AG20443 (cell line): Measurements from ENCODE around the gene CA4.

Source experiments
- DNase-seq: peaks from one replicate; pipeline ENCODE4 v3.0.0; 2012; ENCODE audit warnings: low spot score, mixed read lengths

Gene CA4

GRCh38 chr17:60130466-60130865 is 19.3 kb upstream of the CA4 start:
- DNase-seq = no peak

- DNase-seq = peak; percentile 58
Observed at GRCh38 chr17:60134396-60135150, 15.2 kb upstream of the CA4 start.

GRCh38 chr17:60135151-60135950 is 14.4 kb upstream of the CA4 start:
- peak; percentile 99 for DNase-seq

GRCh38 chr17:60135951-60136666 is 13.7 kb upstream of the CA4 start:
- DNase-seq = no peak

GRCh38 chr17:60137731-60138130 is 12.0 kb upstream of the CA4 start:
- no peak for DNase-seq

GRCh38 chr17:60138769-60139437 is 10.9 kb upstream of the CA4 start:
- DNase-seq = no peak

GRCh38 chr17:60139438-60140285 is 10.1 kb upstream of the CA4 start:
- peak; percentile 91 for DNase-seq

- no peak for DNase-seq
Observed at GRCh38 chr17:60141111-60142018, 8.4 kb upstream of the CA4 start.

GRCh38 chr17:60142872-60143499 is 6.8 kb upstream of the CA4 start:
- DNase-seq = peak; percentile 91

- DNase-seq = peak; percentile 19
Observed at GRCh38 chr17:60145006-60145935, 4.5 kb upstream of the CA4 start.

- DNase-seq = no peak
Observed at GRCh38 chr17:60146206-60146605, 3.6 kb upstream of the CA4 start.

- no peak for DNase-seq
Observed at GRCh38 chr17:60147553-60148223, 2.1 kb upstream of the CA4 start.

- DNase-seq = no peak
Observed at GRCh38 chr17:60148373-60148772, 1.4 kb upstream of the CA4 start.

- no peak for DNase-seq
Observed at GRCh38 chr17:60151355-60151754, 1.6 kb downstream of the CA4 start.

GRCh38 chr17:60153606-60154390 is 4.0 kb downstream of the CA4 start:
- peak; percentile 86 for DNase-seq

GRCh38 chr17:60154616-60155426 is 5.0 kb downstream of the CA4 start:
- DNase-seq = peak; percentile 94
